Stimulated activated CD8-positive, alpha-beta memory T cell treated with anti-CD3 and anti-CD28 coated beads, Interleukin-7, amount 100 ng/mL, for 48 hours (primary cell): Measurements from ENCODE around the gene VPS8.
"Not testable (repeated sequence)": the region's sequence is repeated elsewhere in the genome, so short reads cannot be mapped to it uniquely, and the experiment has no call there.

Experiments
- DNase-seq, 2 donors: peaks; one replicate each; pipeline ENCODE4 v3.0.0-alpha.2; 2020; ENCODE audit warnings: low read depth in 1 of 2; ENCODE audit errors: extremely low read depth in 1 of 2

The VPS8 gene

GRCh38 chr3:184848934-184849333 lies 37.0 kb downstream of the VPS8 start:
- no peak for DNase-seq

GRCh38 chr3:184850201-184850600 lies 38.2 kb downstream of the VPS8 start:
- no peak for DNase-seq

DNA sequence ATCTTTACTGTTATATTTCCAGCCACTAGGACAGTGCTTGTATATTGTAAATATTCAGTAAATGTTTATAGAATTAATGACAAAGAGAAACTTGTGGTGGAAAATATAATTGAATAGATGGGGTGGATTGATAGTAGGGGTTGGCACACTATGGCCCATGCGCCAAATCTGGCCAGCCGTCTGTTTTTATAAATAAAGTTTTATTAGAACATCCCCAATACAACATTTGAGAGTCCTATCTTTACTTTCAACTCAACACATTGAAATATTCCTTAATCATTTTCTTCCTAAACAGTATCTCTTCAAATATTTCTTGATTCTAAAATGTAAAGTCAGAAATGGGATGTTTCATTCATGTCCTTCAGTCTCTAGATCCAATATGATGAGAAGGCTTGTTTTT lies 45.1 kb downstream of the VPS8 start:
- DNase-seq = no peak

DNA sequence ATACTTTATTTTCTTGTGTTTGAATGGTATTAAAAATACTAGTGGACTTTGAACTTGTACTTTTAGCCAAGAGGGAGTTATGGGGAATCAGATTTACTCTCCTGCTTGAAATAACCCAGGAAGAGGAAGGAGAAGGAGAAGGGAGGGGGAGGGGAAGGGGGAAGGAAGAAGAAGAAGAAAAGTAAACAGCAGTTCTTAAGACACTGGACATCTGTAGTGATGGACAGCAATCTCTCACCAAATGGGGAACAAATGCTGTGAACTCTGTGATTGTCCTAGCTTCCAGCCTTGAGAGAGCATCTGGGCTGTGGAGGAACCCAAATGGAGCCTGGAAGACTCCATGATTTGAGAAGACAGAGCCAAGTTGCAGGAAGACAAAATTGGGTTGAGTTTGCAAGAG lies 52.0 kb downstream of the VPS8 start:
- no peak for DNase-seq

DNA sequence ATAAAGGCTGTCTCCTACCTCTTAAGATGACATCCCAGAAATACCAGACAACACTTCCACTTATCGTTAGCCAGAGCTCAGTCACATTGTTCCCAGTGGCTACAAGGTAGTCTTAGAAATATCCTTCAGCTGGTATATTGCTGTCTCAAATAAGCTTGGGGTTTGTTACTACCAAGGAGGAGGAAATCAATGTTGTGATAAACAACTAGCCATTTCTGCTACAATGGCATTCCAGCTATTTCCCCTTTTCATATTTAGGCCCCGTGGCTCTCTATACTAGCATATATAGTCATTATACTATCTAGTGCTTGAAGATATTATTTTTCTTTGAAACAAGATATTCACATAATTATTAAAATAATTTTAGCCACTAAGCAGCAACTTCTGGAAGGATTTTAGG lies 56.5 kb downstream of the VPS8 start:
- DNase-seq = no peak

DNA sequence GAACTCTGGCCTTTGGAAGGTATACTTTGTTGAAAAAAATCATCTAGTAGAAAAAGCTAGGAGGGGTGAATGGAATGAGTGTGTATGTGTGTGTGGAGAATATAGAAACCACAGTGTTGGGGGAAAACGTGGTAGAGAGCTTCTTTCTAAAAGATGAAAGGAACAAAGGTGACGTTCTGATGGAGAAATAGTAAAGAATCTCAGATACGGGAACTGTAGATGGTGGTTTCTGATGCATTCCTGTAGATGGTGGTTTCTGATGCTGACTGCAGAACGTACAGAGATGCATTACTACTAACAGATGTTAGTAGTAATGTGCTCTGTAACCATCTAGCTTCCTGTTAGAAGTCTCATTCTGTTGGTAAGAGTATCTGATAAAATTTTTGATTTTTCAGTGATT lies 60.2 kb downstream of the VPS8 start:
- no peak for DNase-seq

DNA sequence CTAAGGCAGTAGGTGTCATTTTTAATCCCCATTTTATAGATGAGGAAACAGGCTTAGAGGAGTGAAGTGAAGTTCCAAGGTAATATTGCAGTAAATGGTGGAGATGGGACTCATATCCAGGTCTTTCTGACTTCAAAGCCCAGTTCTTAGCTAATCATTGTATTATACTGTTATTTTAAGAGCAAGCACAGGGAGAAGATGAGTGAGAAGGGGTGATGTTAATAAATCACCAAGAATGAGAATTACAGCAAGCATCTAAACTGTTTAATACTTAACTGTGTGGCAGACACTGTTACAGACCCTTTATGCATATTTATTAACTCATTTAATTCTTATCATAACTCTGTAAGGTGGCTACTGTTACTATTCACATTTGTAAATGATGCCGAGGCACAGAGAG lies 61.2 kb downstream of the VPS8 start:
- no peak for DNase-seq

GRCh38 chr3:184874709-184875644 lies 63.0 kb downstream of the VPS8 start:
- DNase-seq = no peak

GRCh38 chr3:184880276-184881019 lies 68.5 kb downstream of the VPS8 start:
- no peak for DNase-seq

GRCh38 chr3:184884359-184885017 lies 72.5 kb downstream of the VPS8 start:
- DNase-seq = no peak

GRCh38 chr3:184885112-184885511 lies 73.1 kb downstream of the VPS8 start:
- no peak for DNase-seq

DNA sequence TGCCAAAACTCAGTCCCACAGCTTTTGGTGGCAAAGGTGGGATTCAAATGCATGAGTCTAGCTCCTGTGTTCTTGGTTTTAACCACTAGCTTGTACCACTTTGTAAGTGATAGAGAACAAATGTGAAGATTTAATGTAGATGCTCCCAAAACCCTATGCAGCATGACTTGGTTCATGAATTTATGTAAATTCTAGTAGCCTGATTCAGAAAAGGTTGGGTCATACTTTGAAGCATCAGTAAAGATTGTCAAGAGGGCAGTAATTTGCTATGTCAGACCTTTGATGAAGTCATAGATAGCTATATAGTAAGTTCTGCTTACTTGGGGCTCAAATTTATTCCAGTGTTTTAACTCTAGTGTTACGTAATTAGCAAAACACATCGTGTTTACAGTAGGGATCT lies 75.6 kb downstream of the VPS8 start:
- DNase-seq = no peak

GRCh38 chr3:184889312-184889904 lies 77.4 kb downstream of the VPS8 start:
- DNase-seq = no peak

DNA sequence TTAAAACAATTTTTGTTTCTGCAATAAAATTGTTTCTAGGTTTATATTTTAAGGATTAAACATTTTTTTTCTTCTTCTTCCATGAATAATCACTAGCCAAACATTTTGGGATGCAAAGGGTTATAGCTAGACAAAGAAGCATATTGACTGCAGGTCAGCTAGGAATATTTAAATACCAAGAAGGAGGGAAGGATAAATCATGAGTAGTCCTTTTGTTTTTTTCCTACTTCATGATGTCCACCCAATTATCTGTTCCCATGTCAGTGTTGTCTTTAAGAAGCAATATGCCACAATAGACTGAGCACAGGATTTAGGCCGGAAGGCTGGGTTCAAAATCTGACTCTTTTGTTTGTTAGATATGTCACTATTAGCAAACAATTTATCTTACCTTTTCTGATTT lies 82.1 kb downstream of the VPS8 start:
- no peak for DNase-seq

GRCh38 chr3:184895350-184895749 lies 83.4 kb downstream of the VPS8 start:
- DNase-seq = no peak

DNA sequence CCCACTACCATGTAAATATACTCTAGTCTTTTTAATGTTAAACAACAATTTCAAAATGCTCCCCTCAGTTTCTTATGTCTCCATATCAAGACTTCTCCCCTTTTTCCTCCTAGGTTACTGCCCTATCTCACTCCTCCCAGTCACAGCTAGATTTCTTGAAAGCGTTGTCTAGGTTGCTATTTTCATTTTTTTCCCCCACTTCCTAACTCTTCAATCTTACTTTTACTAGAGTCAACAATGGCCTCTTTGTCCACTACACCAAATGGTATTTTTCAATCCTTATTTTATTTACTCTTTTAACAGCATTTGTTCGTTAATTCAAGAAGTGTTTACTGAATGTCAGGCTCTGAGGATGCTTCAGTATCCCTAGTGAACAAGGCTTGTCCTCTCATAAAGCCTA lies 84.4 kb downstream of the VPS8 start:
- no peak for DNase-seq

DNA sequence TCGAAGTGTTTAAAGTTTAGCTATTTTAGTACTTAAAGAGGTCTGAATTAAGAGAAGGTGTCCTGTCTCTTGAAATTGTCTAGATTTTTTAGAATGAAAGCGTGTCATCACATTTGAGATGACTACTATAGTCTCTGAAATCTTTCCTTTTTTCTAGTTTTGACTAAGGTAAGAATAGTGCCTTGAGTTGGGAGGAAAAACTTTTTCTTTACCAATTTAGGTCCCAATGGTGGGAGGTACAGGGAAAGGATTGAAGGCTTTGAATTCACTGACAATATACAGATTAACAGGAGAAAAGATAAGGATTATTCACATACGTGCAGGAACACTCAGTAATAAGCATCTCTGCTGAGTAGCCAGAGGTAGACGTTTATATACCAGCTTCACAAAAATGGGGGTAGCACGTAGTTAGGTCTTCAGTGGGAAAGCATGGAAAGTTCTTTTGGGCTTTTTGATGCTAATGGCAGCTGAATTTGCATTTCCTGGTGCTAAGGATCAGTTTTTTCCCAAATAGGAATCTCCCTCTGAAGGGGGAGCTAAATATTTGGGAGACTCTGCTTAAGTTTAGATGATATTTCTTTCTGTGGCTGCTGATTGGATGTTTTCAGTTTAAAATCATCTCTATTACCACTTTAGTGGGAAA lies 88.1 kb downstream of the VPS8 start:
- no peak for DNase-seq

- DNase-seq = not testable (repeated sequence)
Observed at GRCh38 chr3:184907031-184907430, 95.1 kb downstream of the VPS8 start.

- no peak for DNase-seq
Observed at GRCh38 chr3:184907681-184908649, 96.0 kb downstream of the VPS8 start.

DNA sequence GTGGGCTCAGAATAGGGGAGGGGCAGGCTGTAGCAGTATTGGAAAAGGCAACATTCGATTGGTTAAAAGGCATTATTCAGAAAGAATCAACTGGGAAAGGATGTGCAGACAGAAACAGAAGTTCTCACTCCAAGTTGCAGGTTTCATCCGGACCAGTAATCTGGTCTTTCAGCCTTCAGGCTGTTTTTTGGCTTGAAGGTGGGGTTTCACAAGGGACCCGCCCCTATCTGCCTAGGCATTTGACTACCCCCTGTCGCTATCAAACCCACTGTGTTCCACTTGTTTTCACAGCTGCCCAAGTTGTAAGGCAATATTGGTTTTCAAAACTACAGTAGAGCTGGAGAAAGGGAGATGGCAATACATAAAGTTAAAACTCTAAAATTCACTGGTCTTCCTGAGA lies 96.9 kb downstream of the VPS8 start:
- DNase-seq = no peak
